Measurements from ENCODE around the gene PEX5L. TPM values are rescaled to one million over a fixed set of nuclear protein-coding genes. Genes with fewer than 3 reads are reported as not detected.

The PEX5L gene
- total and polyA plus RNA-seq, 2 experiments from 2014 or later, result 0.13 to 0.63 TPM

- H3K27ac ChIP-seq, result no peak overlapping the region
- H3K4me2 ChIP-seq, result no peak overlapping the region
- DNase-seq (ENCODE audit: low spot score), result no peak
- H3K79me2 ChIP-seq, result no peaks in the 10 kb centered on the region
- H3K36me3 ChIP-seq (replicated peaks; ENCODE audit: insufficient read depth, low read depth), result no peaks in the 10 kb centered on the region
- H3K9me3 ChIP-seq (ENCODE audit: low read depth), result no peaks in the 10 kb centered on the region
- no peaks in the 10 kb centered on the region for H3K9me2 ChIP-seq (replicated peaks; ENCODE audit: insufficient read depth)
- H2AFZ ChIP-seq, result no peak overlapping the region
- 65% methylated on average over 4 of the region's 4 CpGs for WGBS (ENCODE audit: low lambda C conversion rate, missing lambda C conversion rate)
- no peaks in the 10 kb centered on the region for H3K27me3 ChIP-seq
- H3K4me1 ChIP-seq (ENCODE audit: insufficient read depth), result no peaks in the 10 kb centered on the region
- no peak overlapping the region for H3K4me3 ChIP-seq
- TF ChIP-seq, protein P1, sequence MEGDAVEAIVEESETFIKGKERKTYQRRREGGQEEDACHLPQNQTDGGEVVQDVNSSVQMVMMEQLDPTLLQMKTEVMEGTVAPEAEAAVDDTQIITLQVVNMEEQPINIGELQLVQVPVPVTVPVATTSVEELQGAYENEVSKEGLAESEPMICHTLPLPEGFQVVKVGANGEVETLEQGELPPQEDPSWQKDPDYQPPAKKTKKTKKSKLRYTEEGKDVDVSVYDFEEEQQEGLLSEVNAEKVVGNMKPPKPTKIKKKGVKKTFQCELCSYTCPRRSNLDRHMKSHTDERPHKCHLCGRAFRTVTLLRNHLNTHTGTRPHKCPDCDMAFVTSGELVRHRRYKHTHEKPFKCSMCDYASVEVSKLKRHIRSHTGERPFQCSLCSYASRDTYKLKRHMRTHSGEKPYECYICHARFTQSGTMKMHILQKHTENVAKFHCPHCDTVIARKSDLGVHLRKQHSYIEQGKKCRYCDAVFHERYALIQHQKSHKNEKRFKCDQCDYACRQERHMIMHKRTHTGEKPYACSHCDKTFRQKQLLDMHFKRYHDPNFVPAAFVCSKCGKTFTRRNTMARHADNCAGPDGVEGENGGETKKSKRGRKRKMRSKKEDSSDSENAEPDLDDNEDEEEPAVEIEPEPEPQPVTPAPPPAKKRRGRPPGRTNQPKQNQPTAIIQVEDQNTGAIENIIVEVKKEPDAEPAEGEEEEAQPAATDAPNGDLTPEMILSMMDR (IDR thresholded peaks at IDR 0.05; ENCODE audit: poor library complexity), result no peak
- no peak for TF ChIP-seq EZH2phosphoT487 (IDR thresholded peaks at IDR 0.05; ENCODE audit: low read depth, severe bottlenecking, unreplicated experiment)
- no peaks in the 10 kb centered on the region for H4K20me1 ChIP-seq (ENCODE audit: insufficient read depth, poor library complexity, severe bottlenecking)
Measured at GRCh38 chr3:179887295-179887943, 149.3 kb downstream of the PEX5L start.

DNA sequence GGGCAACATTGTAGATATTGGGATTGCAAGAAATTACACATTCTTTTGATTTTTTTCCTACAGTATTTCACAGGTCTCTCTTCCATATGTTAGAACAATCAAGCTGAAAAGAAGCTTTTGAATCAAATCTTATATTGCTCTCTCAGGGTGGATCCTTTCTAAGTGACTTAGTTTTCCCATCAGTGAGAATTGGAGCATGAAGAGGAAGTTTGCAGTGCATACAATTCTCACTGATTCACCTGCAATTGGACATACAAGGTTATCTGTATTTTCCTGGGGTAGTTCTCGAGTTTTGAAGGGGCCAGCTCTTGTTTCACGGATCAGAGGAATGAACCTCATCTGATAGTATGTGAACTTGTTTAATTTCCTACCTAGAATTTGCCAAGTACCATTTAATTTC lies 150.8 kb downstream of the PEX5L start:
- no peak for DNase-seq (ENCODE audit: low spot score)
- Histone ChIP-seq H3K79me2 (no peaks in the 10 kb centered on the region), H3K4me1 (ENCODE audit: insufficient read depth) (no peaks in the 10 kb centered on the region), H3K9me2 (replicated peaks; ENCODE audit: insufficient read depth) (no peaks in the 10 kb centered on the region), H2AFZ (no peak overlapping the region), H3K27me3 (no peaks in the 10 kb centered on the region), H3K36me3 (replicated peaks; ENCODE audit: insufficient read depth, low read depth) (no peaks in the 10 kb centered on the region), H3K4me2 (no peak overlapping the region), H3K9me3 (ENCODE audit: low read depth) (no peaks in the 10 kb centered on the region), H3K4me3 (no peak overlapping the region), H4K20me1 (ENCODE audit: insufficient read depth, poor library complexity, severe bottlenecking) (no peaks in the 10 kb centered on the region), H3K27ac (no peak overlapping the region)
- WGBS (ENCODE audit: low lambda C conversion rate, missing lambda C conversion rate), result 63% methylated on average over 2 of the region's 2 CpGs
- TF ChIP-seq EZH2phosphoT487 (IDR thresholded peaks at IDR 0.05; ENCODE audit: low read depth, severe bottlenecking, unreplicated experiment), result no peak
- TF ChIP-seq, protein P1 (IDR thresholded peaks at IDR 0.05; ENCODE audit: poor library complexity), result no peak
- TF ChIP-seq EZH2 (IDR thresholded peaks at IDR 0.05; ENCODE audit: borderline replicate concordance), result no peak

DNA sequence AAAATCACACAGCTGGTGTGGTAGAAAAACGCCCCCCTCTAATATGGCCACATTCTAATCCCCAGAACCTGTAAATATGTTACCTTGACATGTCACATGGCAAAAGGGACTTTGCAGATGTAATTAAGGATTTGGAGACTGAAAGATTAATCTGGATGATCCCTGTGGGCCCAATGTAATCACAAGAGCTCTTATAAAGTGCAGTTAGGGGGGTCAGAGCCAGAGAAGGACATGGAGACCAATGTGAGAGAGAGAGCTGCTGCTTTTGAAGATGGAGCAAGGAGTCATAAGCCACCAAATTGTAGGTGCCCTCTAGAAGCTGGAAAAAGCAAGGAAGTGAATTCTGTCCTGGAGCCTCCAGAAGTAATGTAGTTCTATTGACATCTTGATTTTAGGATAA lies 152.6 kb downstream of the PEX5L start:
- Histone ChIP-seq H3K36me3 (replicated peaks; ENCODE audit: insufficient read depth, low read depth) (no peaks in the 10 kb centered on the region), H3K9me2 (replicated peaks; ENCODE audit: insufficient read depth) (no peaks in the 10 kb centered on the region), H3K27ac (no peak overlapping the region), H3K9me3 (ENCODE audit: low read depth) (no peaks in the 10 kb centered on the region), H3K4me3 (no peak overlapping the region), H3K27me3 (no peaks in the 10 kb centered on the region), H3K79me2 (no peaks in the 10 kb centered on the region), H2AFZ (no peak overlapping the region), H4K20me1 (ENCODE audit: insufficient read depth, poor library complexity, severe bottlenecking) (no peaks in the 10 kb centered on the region), H3K4me1 (ENCODE audit: insufficient read depth) (no peaks in the 10 kb centered on the region), H3K4me2 (no peak overlapping the region)
- DNase-seq (ENCODE audit: low spot score), result no peak
- 79% methylated on average over 1 of the region's 1 CpG for WGBS (ENCODE audit: low lambda C conversion rate, missing lambda C conversion rate)
- TF ChIP-seq EZH2 (IDR thresholded peaks at IDR 0.05; ENCODE audit: borderline replicate concordance) (no peak), EZH2phosphoT487 (IDR thresholded peaks at IDR 0.05; ENCODE audit: low read depth, severe bottlenecking, unreplicated experiment) (no peak)
- TF ChIP-seq, protein P1 (IDR thresholded peaks at IDR 0.05; ENCODE audit: poor library complexity), result no peak
